NCI-H748 (cell line): Measurements from ENCODE around the gene COL8A2.
A peak's percentile ranks its signal among the peaks of the same experiment; 100 is the strongest.

Experiments
- DNase-seq: peaks from one replicate; lab custom pipeline; 2025; ENCODE audit not compliant: unreplicated experiment; lab: John Stamatoyannopoulos, UW

Gene COL8A2

GRCh38 chr1:36157973-36158826 lies 33.2 kb upstream of the COL8A2 start:
- no peak for DNase-seq

GRCh38 chr1:36157115-36157903 lies 32.3 kb upstream of the COL8A2 start:
- DNase-seq = no peak

GRCh38 chr1:36156329-36157114 lies 31.5 kb upstream of the COL8A2 start:
- DNase-seq = peak; percentile 69

- peak; percentile 78 for DNase-seq
Observed at GRCh38 chr1:36155408-36156328, 30.6 kb upstream of the COL8A2 start, which contains the start of gene MAP7D1. Gene MAP7D1, plus strand, starts transcription at chr1:36156160. Its CDS starts 258 bp downstream, at chr1:36156418.

DNA sequence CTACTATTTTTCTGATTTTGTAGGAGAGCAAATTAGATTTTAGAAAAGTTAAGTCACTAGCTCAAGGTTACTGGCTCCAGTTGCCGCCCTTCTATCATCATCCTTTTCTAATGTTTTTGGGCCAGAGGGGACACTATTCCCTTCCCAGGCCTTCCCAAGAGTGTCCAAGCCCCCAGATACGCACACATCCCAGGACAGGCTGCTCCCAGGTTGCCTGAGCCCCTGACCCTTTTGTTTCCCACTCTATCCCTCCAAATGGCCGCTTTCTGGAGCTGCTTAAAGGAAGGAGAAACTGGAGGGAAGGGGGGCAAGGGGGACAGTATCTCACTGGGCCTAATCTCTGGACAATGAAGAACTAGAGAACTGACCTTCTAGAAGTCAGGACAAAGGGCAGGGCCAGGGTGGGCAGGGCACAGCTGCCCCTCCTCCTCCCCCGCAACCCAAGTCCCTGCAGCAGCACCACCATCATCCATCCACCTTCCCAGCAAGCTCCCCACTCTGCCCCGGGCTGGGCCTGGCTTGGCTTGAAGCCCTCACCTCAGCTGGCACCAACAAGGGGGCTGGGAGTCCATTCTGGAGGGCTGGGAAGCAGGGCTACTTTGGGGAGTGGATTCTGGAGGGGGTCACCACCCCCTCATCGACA lies 29.9 kb upstream of the COL8A2 start:
- DNase-seq = no peak

GRCh38 chr1:36154335-36154734 lies 29.3 kb upstream of the COL8A2 start:
- DNase-seq = no peak

DNA sequence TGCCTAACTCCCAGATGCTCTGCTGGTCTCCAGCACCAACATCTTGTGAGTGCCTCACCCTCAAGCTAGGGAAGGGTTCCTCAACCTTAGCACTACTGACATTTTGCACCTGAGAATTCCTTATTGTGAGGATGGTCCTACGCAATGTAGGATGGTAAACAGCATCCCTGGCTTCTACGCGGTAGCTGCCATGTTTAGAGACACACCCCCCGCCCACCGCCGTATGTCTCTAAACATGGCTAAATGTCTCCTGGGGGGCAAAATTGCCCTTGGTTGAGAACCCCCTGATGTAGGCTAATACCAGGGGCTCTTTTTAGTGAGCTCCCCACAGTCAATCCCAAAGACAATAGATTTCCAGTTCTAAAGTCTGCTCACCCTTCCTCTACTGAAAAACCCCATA lies 28.5 kb upstream of the COL8A2 start:
- no peak for DNase-seq

- DNase-seq = no peak
Observed at GRCh38 chr1:36151845-36152203, 26.8 kb upstream of the COL8A2 start.

GRCh38 chr1:36151134-36151844 lies 26.3 kb upstream of the COL8A2 start:
- DNase-seq = no peak

DNA sequence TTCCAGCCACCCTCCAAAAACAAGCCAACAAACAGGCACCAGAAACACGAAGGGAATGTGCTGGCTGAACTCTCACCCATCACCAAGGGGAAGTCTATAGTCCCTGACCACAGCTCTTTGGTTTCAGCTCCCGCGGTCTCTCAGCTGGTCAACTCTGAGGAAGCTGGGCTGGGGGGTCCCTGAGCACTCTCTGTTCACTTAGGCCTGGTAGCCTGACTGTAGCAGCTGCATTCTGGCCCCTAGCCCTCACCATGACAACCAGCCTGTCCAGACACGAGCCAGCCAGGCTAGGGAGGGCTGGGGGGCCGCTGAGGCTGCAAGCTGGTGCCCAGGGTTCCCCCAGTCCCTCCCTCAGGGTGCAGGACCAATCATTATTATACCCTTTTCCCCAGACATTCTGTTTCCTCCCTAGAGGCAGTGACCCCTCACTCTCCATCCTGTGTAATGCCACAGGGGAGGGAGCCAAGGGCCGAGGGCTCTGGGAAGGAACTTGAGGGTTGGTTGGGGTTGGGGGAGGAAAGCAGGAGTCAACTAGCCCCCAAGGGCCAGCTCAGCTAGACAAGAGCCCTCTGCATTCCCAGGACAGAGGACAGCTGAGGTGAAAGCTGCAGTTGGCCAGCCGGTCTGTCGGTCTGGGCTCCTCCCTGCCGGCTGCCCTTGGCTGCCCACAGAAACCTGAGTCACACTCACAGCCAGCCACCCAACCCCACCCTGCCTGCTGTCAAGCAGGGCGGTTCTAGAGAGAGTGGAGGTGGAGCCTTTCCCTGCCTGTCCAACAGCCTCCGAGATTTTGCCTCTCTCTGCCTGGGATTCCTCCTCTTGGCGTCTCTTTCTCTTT lies 25.5 kb upstream of the COL8A2 start:
- peak; percentile 82 for DNase-seq

GRCh38 chr1:36149973-36150295 lies 24.9 kb upstream of the COL8A2 start:
- no peak for DNase-seq

- DNase-seq = peak; percentile 99
Observed at GRCh38 chr1:36149237-36149972, 24.4 kb upstream of the COL8A2 start, which contains the start of gene TRAPPC3. Gene TRAPPC3, minus strand, starts transcription at chr1:36149486. Its CDS starts 108 bp downstream, at chr1:36149378.

- DNase-seq = no peak
Observed at GRCh38 chr1:36148821-36149236, 23.8 kb upstream of the COL8A2 start.

- DNase-seq = no peak
Observed at GRCh38 chr1:36144413-36144812, 19.4 kb upstream of the COL8A2 start.

- DNase-seq = no peak
Observed at GRCh38 chr1:36143424-36143823, 18.4 kb upstream of the COL8A2 start.

- no peak for DNase-seq
Observed at GRCh38 chr1:36142121-36142520, 17.1 kb upstream of the COL8A2 start.

DNA sequence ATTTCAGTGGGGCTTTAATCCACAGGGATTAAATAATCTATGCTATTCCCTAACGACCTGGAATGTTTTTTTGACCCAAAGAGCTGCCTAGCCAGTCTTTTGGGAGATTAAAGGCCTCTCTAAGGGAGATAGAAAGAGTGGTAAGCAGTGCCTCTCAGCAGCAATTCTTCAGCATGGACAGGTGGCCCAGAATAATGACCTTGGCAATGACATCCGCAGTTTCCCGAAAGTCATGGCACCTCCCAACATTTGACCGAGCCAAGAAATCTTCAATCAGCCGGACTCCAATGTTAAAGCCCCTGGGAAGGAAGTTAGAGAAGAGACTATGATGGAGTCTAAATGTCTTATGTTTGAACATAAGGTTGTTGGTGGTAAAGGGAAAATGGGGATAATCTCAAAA lies 14.5 kb upstream of the COL8A2 start:
- DNase-seq = no peak

GRCh38 chr1:36137776-36138175 lies 12.8 kb upstream of the COL8A2 start:
- DNase-seq = no peak
